DMS79 treated with DMSO at 0.1 percent for 48 hours (cell line): ENCODE data around the gene GTF3C2.
"Not testable (repeated sequence)": the region's sequence is repeated elsewhere in the genome, so short reads cannot be mapped to it uniquely, and the experiment has no call there.

Source experiments
- DNase-seq: peaks from one replicate; lab custom pipeline; 2025; lab: John Stamatoyannopoulos, UW

Gene GTF3C2

GRCh38 chr2:27322301-27322765, 34.2 kb downstream of the GTF3C2 start:
- DNase-seq: no peak

DNA sequence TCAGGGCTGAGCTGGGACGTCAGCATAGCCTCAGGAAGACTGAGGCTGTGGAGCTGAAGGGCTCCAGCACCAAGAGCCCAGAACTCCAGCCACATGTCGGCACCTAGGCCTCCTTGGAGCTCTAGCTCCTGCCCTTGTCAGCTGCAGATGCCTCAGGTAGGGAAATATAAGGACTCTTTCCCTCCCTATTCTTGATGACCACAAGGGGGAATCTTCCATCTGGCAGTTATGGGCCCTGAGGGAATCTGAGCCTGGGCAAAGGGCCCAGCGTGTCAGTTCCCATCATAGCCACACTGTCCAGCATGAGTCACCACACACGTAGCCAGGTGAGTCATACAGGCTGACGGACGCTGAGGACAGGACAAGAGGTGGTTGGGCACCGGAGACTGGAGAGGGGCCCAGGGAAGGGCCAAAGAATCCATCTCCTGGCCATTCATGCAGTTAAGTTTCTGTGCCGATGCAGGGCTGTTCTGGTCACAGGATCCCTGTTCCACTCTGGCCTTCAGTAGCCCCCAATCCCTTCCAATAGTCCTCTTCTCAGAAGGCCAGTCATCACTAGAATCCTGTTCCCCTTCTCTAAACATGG, 35.5 kb downstream of the GTF3C2 start:
- DNase-seq: no peak

DNA sequence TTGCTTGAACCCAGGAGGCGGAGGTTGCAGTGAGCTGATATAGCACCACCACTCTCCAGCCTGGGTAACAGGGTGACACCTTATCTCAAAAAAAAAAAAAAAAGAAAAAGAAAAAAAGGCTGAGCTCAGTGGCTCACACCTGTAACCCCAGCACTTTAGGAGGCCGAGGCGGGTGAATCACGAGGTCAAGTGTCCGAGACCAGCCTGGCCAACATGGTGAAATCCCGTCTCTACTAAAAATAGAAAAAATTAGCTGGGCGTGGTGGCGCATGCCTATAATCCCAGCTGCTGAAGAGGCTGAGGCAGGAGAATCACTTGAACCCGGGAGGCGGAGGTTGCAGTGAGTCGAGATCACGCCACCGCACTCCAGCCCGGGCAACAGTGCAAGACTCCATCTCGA, 36.7 kb downstream of the GTF3C2 start:
- DNase-seq: not testable (repeated sequence)

- peak; percentile 81 for DNase-seq
These were observed 39.7 kb downstream of the GTF3C2 start for GRCh38 chr2:27316655-27317412.

DNA sequence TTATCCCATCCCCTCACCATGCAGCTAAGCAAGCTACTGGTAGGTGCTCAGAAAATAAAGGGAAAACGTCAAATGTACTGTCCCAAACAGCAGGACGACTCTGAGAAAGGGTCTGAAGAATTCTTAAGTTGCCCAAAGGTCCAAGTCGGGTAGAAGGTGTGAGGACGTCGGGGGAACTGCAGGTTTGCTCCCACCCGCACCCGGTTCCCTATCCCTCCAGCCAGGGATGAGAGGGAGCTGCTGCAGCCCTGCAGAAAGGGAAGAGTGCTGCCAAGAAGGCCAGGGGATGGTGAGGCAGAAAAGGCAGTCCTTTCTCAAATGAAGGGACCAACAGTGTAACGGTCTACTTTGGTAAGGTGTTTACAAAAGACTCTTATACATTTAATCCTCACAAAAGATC, 41.4 kb downstream of the GTF3C2 start:
- no peak for DNase-seq

- DNase-seq: no peak
These were observed 41.9 kb downstream of the GTF3C2 start for GRCh38 chr2:27314709-27315108.

GRCh38 chr2:27313882-27314645, 42.5 kb downstream of the GTF3C2 start:
- no peak for DNase-seq

DNA sequence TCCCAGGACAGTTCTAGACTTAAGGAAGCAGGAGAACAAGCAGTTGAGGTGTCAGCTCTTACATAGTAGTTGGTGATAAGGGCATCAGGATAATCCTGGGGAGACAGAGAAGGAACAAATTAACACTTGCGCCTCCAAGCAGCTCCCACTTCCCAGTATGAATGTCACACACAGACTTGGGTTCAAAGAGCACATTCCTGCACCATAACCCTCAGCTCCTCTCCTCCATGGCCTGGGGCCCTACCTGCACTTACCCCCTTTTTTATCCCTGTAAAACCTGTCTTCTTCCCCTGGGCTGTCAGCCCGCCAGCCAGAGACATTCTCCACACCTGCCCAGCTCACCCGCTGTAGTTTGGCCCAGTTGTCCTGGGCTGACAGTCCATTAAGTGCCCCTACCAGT, 44.4 kb downstream of the GTF3C2 start:
- DNase-seq: no peak

DNA sequence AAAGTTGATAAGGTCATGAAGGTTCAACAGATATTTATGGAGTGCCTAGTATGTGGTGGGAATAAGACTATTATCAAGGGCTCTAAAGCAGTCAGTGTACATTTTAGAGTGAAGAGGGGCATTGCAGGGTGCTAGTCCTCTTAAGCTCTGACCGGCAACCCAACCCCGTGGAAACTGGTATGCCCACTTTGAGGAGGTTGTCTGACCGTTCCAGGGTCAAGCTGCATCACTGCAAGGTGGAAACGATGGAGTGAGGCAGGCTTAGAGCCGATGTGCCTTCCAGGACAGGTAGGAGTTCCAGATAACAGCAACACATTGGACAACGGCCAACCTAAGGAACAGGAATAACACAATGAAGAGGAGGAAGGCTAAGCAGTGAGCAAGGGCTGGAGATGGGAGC, 46.9 kb downstream of the GTF3C2 start:
- DNase-seq: no peak

GRCh38 chr2:27308359-27308881, 48.1 kb downstream of the GTF3C2 start, which contains the start of gene UCN:
Gene UCN, minus strand, starts transcription at chr2:27308445. Its CDS starts 550 bp downstream, at chr2:27307895.
- DNase-seq: no peak

- DNase-seq: no peak
These were observed 48.8 kb downstream of the GTF3C2 start for GRCh38 chr2:27307545-27308358.

DNA sequence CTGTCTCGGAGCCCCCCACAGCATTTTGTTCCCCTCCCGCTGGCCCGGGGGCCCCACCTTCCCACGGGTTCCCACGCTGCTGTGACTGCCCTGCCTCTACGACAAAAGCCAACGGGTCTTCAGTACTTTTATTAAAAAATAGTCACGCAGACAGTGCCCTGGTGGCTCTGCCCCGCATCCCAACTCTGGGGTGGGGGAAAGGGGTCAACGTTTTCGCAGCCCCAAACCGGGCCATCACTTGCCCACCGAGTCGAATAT, 49.3 kb downstream of the GTF3C2 start:
- DNase-seq: no peak

GRCh38 chr2:27306573-27307286, 49.8 kb downstream of the GTF3C2 start:
- peak; percentile 37 for DNase-seq

- no peak for DNase-seq
These were observed 50.4 kb downstream of the GTF3C2 start for GRCh38 chr2:27306136-27306535.

GRCh38 chr2:27305516-27305915, 51.0 kb downstream of the GTF3C2 start:
- no peak for DNase-seq

DNA sequence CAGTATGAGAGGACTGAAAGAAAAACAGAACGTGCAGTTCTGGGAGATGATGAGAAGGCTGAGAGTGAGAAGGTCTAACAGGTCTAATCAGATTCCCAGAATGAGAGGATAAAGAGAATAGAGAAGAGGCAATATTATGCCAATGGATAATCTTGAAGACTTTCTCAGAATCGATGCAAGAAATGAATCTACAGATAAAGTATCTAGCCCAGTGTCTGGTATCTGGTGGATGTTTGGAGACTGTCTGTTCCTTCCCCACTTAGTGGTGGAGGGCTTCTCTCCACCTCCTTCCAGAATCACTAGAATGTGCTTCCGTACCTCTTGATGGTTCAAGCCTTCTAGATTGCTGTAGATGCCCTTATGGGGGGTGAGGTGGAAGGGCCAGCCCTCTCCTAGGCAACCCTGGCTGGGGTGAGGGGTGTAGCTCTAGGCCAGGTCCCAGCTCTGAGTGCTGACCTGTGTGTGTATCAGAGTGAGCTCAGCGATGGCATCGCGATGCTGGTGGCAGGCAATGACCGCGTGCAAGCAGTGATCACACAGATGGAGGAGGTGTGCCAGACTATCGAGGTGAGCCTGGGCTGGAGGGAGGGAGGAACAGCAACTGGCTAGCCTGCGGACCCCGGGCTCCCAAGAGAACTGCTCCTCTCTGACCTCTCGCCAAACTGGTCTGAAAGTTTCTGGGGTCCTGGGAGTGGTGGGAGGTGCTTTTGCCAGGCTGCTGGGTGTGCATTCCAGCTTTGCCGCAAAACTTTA, 51.9 kb downstream of the GTF3C2 start:
- no peak for DNase-seq

- DNase-seq: peak; percentile 53
These were observed 53.2 kb downstream of the GTF3C2 start for GRCh38 chr2:27303093-27304025.

DNA sequence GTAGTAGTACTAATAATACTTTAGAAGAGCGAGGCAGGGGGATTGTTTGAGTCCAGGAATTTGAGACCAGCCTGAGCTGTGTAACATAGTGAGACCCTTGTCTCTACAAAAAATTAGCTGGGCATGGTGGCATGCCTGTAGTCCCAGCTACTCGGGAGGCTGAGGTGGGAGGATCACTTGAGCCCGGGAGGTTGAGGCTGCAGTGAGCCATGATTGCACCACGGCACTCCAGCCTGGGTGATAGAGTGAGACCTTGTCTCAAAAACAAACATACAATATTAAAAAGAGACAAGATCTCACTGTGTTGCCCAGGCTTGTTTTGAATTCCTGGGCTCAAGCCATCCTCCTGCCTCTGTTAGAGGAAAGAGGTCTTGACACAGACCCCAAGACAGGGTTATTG, 56.0 kb downstream of the GTF3C2 start:
- DNase-seq: not testable (repeated sequence)

- DNase-seq: peak; percentile 51
These were observed 58.0 kb downstream of the GTF3C2 start for GRCh38 chr2:27298391-27299080.
